HL-60/S4 treated with retinoic acid at 250 ng/mL for 4 days and 3 days (cell line): Measurements from ENCODE around the gene SLCO3A1.

Source experiments
- in situ Hi-C: fragments of 300-500 bp; cut with MboI; formaldehyde crosslinking; loops from 2 replicates; pipeline ENCODE4 v1.7.0; 2022; ENCODE audit warnings: low sequenced_read_pairs

Gene SLCO3A1

DNA sequence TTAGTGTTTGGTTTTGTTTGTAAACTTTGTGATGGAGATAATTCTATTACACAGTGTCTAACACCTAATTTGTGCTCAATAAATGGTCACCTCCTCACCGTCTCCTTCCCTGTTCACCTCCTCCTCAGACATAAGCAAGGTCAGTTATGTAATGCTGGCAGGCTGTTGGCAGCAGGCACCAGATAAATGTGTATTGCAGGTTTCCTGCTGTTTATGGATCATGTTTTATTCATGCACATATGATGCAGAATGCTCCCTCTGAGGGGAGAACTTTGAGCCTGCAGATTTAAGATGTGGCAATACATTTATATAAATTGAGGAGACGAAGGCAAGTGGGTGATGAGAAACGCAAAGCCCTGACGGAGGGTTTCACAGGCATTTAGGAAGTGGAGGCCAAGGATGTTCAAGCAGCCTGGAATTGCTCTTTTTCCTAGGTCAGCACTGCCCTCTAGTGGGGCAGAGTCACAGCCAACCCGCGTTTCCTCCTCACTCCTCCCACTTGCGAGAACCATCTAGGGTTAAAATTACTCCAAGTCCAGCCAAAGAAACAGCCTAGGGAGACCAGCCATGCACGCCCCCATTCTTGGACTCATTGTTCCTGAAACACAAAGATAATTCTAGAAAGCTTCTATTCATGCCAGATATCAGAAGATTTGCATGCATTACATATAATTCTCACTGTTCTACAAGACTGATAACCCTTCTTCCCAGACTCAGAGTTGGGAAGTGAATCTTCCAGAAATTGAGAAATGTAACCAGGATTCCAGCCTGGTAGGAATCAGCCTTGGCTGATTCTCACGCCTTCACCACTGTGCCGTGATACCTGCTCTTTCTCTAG lies 228.7 kb downstream of the SLCO3A1 start:
- in situ Hi-C loops = loop anchor here (5.0 to 25.0 kb wide), 3 partner anchors 370 to 780 kb away; no protein-coding TSS in a partner anchor

DNA sequence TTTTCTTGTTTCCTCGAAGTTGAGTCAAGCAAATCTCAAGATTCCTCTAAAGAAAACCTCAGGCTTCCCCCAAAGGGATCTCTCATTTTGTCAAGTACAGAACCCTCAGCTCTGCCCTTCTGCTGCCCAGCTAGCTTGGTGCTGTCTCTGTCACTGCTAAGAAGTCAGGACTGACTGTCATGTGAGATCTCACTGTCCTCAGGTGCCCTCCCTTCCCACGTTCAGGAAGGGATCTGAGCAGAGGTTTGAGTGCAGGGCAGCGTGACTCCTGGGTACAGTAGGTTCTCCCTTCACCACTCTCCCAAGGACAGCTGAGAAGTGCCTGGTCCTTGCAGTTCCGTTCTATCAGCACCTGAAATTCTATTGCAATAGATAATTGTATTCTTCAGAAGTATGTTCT lies 229.7 kb downstream of the SLCO3A1 start:
- in situ Hi-C loops = loop anchor here (5.0 to 25.0 kb wide), 3 partner anchors 371 to 781 kb away; no protein-coding TSS in a partner anchor

DNA sequence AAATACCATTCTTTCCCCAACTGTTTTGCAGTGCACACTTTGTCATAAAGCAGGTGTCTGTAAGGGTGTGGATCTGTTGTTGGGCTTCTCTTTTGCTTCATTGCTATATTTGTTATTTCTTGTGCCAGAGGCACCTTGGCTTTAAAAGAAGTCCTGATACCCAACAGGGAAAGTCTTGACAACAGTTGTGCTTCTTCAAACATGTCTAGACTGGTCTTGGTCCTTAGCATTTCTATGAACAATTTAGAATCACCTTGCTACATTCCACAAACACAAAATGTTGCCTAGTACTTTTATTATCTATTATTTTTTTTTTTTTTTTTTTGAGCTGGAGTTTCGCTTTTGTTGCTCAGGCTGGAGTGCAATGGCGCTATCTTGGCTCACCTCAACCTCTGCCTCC lies 233.7 kb downstream of the SLCO3A1 start:
- in situ Hi-C loops = loop anchor here (25.0 kb wide), 2 partner anchors 375 to 625 kb away; no protein-coding TSS in a partner anchor

DNA sequence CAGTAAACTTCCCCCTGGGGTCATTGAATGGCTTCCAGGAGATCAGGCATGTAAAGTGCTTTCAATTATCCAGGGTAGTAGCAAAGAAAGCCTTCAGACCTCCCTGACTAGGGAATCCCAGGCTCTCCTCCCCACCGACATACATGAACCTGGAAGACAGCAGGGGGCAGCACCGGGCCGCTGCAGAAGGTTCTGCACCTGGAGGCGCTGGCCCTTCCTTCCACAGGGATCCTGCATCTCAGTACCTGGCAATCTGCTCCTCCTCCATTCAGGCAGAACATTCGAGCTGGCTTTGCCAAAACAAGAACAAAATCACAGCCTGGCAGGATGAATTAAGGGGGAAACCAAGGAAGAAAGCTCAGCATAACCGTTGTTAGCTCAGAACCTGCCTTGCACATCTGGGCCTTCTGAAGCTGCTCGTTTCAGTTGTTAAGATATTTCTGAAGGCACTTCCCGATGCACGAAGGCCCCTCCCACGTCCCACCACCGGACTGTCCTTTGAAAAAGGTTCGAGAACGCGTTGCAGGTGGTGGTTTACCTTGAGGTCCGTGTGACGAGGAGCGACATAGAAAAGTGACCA lies 237.7 kb downstream of the SLCO3A1 start:
- in situ Hi-C loops = loop anchor here (25.0 kb wide), 2 partner anchors 379 to 621 kb away; no protein-coding TSS in a partner anchor

DNA sequence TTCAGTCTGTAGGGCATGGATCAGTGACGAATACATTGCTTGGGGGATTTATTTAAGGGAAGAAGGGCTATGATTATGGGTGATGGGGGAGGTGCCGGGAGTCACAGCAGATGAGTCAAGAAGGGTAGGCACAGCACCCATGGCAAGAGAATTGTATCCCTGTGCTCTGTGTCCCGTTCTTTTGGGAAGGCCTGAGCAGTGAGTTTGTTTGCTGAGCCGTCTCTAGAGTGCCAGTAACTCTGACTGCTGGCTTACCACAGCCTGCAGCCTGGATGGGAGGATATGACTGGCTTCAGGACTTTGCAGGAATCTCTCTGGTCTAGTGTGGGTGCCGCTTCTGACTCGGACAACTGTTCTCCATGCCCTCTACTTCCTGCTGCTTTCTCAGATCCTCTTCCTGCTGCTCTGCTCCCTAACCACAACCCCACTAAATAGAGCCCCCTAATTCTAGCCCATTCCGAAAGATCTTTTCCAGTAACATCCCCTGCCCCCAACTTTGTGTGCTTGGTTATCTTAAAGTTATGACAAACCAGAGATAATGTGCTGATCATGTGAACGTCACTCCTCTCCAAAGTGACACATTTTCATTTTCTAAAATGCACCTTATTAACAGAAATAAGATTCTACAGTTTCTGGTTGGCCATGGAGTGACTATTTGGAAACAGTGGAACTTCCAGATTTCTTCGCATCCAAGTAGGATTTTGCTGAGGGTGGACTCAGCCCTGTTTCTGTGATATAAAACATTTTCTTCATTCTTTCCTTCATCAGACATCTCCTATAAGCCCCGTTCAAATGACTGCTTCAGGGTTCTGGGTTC lies 239.0 kb downstream of the SLCO3A1 start:
- in situ Hi-C loops = loop anchor here (25.0 kb wide), 2 partner anchors 380 to 620 kb away; no protein-coding TSS in a partner anchor

DNA sequence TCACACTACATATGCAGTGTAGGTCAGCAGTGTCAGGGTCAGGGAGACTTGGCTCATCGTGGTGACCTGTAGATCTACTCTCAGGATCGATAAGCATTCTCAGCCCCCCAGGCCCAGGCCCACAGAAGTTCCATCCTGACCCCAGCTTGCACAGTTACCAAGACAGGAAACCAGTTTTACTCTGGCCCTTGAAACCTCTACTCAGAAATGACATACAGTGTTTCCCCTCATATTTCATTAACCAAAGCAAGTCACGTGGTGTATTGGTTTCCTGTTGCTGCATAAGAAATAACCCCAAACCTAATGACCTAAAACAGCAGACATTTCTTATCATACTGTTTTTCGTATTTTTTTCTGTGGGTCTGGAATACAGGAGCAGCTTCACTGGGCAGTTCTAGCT lies 242.2 kb downstream of the SLCO3A1 start:
- in situ Hi-C loops = loop anchor here (25.0 kb wide), 2 partner anchors 383 to 617 kb away; no protein-coding TSS in a partner anchor

DNA sequence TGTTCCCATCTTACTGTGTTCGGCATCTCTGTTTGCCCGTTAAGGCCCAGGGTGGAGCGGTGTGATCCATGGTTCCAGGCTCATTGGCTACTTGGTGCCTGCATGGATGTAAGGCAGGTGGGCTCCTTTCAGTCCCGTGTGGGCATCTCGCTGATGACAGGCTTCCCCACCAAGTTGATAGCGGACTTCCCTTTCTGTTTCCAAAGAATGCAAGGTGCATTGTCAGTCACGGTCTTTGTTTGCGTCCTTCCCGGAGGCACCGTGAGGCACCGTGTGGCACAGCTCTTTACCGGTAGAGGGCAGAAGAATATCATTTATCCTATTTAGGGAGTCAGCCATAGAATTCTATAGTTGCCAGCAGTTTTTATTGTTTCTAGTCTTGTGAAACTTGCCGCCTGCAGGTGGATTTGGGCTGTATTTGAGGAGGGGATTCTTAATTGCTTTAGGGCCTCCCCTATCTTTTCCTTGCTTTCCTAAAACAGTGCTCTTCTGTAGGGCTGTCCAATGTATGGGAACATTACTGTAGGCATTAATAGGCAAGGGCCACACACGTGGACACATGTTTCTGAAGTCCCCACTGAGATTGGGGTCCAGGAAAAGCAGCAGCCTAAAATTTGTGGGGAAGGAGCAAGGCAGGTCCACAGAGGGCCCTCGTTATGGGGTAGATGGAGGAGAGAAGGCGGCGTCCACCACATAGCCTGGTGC lies 244.1 kb downstream of the SLCO3A1 start:
- in situ Hi-C loops = loop anchor here (25.0 kb wide), 2 partner anchors 385 to 615 kb away; no protein-coding TSS in a partner anchor

DNA sequence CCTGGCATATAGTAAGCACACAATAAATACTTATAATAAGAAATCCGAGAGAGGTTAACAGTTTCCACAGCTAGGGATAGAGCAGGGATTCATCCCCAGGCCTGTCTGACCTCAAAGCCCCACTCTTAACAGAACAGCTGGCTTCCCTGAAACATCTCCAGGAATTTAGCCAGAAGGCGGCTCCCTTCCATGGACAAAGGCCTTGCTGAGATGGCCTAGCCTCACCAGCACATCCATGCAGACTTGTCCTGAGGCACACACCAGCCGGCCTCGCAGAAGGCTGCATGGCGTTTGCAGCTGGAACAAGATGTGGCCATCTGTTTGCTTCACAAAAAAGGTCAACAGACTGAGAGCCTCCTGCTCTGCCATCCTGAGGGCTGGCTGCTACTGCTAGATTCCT lies 245.4 kb downstream of the SLCO3A1 start:
- in situ Hi-C loops = loop anchor here (25.0 kb wide), 2 partner anchors 387 to 613 kb away; no protein-coding TSS in a partner anchor

DNA sequence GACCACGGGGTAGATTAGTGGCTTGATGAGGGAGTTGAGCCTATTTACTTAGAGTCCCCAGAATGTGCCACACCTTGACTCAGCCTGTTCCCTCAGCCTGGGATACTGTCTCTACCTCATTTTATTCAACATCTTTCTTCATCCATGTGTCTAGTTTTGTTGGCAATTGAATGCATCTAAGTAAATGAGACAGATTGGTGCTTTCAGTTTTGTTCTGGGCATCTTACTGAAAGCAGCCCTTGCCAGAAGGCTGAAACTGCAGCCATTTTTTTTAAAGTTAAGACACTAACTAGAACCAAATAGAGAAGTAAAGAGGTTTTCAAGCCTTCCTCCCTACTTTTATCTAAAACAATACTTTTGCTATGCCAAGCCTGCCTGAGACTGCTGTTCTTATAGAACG lies 246.8 kb downstream of the SLCO3A1 start:
- in situ Hi-C loops = no loop called here

DNA sequence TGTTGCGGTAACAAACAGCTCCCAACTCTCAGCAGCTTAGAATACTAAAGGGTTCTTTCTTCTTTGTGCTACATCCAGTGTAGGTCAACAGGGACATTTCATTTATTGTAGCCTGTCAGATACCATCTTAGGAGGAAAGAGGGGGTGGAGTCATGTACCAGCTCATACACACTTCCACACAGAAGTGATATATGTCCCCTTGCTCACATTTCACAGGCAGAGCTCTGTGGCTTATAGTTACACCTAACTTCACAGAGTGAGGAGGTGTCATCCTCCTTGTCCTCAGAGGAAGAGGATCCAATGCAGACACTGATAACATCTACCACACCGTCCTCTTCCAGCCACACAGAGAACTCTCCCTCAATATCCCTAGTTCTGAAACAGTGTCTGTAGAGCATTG lies 247.2 kb downstream of the SLCO3A1 start:
- in situ Hi-C loops = no loop called here

DNA sequence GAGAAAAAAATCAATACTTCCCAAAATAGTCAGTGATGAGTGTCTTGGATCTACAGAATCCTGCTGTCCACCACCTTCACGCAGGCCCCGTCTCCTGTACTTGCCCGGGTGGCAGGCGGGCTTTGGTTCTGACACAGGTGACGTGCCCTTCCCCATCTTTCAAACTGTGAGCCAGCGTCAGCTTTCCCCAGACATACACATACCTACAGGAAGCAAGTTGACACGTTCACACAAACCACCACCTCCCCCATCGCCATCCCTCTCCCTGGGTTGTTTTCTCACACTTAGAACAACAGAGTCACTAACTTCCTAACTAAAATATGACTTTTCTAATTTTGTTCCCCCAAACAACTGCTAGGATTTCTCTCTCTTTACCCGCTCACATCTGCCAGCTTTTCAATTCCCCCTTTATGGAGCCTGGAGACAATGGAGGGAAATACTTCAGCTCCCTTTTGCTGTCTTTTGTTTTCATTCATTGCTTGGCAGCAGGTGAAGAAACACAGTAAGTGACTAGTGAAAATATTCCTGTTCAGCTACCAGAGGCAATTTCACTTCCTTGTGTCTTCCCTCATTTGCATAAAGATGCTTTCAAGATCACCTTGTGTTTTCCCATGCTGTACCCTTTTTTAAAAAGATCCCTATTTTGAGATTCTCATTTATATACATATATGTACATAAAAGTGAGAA lies 248.3 kb downstream of the SLCO3A1 start:
- in situ Hi-C loops = no loop called here

DNA sequence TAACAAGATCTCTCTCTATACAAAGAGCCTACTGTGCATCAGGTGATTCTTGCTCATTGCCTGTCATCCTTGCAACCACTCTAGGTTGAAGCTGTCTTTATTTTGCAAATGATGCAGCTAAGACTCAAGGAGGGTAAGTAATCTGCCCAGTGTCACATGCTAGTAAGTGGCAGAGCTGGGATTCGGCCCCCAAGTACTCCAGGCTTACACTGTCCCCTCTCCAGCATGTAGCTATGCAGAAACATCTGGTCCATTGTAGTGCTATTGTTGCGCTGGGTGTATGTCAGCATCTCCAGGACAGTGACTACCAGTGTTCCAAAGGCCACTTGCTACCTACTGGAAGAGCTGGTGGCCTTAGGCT lies 248.9 kb downstream of the SLCO3A1 start:
- in situ Hi-C loops = no loop called here

DNA sequence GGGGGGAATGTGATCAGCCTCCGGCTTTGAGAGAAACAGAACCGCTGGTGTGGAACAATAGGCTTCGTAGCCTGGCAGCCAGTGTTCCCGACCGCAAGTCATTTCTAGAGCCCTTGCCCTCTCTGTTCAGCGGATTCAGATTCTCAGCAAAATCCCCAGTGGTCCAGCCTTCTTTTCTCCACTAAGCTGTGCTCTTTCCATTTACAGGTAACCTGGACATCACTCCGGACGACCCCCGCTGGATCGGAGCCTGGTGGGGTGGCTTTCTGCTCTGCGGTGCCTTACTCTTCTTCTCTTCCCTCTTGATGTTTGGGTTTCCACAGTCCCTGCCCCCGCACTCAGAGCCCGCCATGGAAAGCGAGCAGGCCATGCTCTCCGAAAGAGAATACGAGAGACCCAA lies 250.6 kb downstream of the SLCO3A1 start:
- in situ Hi-C loops = no loop called here

DNA sequence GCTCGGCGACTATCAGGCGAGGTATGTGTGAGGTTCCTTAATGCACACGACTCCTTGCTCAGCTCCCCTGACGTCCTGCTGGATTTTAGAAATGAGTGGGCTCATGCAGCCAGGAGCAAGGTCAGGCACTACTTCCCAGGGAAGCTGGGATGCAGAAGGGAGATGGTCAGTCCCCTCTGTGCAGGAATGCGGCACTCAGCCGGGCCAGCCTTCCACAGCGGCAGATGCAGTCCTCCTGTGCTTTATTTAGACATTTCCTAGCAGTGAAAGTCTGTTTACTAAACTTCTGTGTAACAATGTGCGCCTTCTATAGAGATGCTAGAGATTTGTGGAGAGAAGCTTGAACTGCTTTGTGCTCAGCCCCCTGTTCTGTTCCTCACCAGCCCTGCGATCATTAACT lies 252.1 kb downstream of the SLCO3A1 start:
- in situ Hi-C loops = no loop called here

DNA sequence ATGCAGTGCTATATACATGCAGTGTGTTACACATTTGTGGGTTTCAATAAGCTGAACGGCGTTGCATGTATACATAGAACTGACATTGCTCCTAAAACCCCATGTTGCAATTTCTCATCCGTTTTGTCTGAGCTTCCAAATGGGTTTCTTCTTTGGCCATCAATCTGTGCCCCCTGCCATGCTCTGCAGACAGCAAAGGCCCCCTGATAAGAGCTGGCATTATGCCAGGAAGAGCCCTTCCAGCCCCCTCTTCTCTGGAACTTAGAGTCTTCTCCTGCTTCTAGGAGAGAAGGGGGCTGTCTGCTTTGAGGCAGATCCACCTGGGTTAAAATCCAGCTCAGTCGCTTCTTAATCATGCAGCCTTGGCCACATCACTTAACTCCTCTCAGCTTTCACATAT lies 254.0 kb downstream of the SLCO3A1 start:
- in situ Hi-C loops = no loop called here

DNA sequence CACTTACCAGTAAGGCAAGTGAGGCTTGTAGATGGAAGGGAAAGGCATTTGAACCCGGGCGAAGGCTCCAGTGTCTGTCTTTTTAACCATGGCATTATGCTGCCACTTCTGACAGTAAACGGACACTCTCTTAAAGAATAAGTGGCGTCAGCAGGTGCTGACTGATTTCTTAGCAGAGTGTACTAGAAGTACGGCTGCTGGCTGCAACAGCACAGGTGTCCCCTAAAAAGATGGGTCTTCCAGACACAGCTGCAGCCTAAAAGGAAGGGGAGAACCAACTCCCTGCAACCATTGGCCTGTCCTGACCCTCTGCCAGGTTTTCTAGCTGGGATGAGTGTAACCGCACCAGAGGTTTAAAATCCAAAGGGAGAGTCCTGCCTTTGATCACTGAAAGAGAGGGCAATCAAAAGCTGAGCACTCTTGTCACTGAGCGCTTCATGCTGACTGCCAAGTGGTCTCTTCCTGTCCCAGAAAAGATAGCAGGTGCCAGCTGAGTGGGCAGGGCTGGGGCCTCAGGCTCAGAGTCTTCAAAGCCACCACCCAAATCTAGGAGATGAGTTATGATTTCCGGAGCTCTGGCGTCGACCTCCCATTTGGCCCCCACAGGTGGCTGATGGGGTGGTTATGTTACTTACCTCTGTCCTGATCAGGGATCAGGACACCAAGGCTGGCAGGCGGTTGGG lies 255.8 kb downstream of the SLCO3A1 start:
- in situ Hi-C loops = no loop called here

DNA sequence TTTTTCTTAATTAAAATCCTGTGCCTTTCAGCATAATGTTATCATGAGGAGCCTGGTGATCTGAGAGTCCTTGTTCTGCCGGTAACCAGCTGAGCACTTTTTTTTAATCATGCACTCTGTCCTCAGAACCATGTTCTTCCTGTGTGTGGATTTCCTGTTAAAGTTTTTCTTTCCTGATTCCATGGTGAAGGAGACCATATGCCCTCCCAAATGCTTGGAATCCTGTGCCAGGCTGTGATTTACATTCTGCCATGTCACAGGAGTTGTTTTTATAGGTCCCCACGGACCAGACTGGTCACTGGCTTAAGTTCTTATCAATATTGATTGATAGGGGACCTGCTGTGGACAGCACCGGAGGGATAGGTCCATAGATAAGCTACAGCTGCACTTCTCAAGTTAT lies 257.8 kb downstream of the SLCO3A1 start:
- in situ Hi-C loops = no loop called here

DNA sequence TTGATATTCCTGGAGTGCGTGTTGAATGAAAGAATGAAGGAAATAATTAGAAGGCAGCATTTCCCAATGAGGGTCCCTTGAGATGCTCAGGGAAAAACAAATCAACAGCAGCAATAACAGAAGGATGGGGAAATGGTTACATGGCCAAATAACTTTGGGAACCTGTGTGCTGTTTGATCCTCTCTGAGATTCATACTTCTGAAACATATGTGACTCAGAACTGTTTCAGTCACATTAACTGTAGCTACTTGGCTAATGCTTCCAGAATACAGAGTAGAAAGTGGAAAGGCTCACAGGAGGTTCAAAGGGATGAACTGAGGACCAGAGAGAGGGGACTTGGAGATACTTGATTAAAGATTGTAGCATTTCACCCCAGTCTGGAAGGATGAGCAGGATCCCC lies 258.2 kb downstream of the SLCO3A1 start:
- in situ Hi-C loops = no loop called here

DNA sequence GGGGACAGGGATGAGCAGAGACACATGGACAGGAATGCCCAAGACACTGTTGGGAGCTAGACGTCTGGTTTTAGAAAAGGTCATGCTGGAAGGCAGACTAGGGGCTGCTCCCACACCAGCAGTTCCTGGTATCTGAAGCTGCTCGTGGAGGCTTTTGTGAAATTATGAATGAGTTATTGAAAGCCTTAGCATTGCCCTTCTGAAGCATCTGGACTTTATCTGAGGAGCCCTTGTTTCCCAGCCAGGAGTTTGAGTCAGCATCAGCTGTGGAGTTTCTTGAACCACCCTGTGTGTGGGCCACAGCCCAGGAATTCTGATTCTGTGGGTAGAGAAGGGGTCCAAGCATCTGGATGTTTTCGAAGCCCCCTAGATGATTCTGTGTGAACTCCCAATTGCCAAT lies 258.7 kb downstream of the SLCO3A1 start:
- in situ Hi-C loops = no loop called here
